ENCODE measurements around the gene ABI1.

The ABI1 gene

DNA sequence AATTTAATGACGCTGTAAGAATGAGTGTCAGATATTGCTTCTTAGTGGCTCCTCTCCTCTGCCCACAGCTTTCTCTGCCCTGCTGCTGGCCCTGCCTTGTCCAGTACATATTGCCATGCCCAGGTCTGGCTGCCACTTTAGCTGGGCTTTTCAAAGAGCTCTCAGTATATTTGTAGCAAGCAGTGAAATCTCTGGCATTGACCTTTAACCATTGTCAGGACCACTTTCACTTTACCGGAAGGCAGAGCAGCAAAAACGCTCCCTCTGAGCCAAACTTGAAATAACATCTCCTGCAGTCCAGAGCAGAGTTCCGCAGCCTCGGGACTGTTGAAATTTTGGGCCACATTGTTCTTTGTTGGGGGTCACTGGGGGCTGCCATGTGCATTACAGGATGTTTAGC, 149.4 kb downstream of the ABI1 start:
- DNase-seq (ENCODE audit: low read depth) = no peak

DNA sequence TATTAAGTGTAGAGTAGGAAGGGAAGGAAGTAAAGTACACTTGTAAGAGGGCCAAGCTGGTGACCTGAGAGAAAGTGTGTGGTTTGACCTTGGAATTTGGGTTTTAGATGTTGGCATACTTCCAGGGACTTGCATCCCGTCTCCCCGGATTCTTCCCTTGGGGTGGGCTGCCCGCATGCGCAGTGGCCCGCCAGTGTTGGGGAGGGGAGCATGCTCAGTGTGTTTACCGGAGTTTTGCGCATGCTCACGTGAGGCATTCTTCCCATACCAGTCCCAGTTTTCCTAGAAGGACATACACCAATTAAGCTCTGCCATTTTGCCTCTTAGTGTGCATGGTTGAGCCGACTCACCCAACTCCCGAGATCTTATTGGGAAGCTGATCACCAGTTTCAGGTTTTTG, 153.8 kb downstream of the ABI1 start:
- no peak for DNase-seq (ENCODE audit: low read depth)

DNA sequence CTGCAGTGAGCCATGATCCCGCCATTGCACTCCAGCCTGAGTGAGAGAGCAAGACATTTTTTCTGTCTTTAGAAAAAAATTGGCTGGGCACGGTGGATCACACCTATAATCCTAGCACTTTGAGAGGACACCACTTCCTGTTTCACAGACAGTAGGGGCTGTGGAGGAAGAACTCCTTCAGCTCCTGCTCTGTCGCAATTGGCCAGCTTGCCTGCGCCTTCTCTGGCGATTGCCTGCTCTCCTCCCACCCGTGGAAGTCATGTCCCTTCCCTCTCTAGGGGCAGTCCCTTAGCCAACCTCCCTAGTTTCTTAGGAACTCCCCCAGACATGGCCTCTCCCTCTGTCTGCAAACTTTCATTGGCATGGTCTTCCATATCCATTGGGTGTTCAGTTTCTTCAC, 154.6 kb downstream of the ABI1 start:
- no peak for DNase-seq (ENCODE audit: low read depth)

DNA sequence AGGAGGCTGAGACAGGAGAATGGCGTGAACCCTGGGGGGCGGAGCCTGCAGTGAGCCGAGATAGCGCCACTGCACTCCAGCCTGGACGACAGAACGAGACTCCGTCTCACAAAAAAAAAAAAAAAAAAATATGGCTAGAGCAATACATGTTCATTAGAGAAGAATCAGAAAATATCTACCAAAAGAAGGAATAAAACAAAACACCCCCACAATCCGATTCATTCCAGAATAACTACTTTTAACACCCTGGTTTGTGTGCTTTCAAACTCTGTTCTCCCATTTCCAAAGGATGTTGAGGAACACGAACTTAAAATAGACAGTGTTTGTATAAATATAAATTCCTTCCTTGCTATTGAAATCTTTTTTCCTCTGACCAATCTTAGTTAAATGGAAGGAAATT, 156.8 kb downstream of the ABI1 start:
- DNase-seq (ENCODE audit: low read depth) = no peak

DNA sequence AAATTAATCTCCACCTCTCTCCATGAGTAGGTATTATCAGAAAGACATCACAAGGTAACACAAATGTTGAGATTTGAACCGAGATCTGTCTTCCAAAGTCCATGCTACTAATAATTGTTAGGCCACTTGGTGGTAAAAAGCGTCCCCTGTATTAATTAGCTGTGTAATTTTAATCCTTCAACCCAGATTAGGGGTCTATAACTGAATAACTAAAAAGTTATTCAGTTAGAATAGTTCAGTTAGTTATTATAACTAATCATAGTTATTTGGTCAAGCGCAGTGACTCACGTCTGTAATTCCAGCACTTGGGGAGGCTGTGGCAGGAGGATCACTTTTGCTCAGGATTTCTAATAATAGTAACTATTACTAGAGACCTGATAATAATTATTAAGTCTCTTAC, 157.7 kb downstream of the ABI1 start:
- DNase-seq (ENCODE audit: low read depth) = no peak

DNA sequence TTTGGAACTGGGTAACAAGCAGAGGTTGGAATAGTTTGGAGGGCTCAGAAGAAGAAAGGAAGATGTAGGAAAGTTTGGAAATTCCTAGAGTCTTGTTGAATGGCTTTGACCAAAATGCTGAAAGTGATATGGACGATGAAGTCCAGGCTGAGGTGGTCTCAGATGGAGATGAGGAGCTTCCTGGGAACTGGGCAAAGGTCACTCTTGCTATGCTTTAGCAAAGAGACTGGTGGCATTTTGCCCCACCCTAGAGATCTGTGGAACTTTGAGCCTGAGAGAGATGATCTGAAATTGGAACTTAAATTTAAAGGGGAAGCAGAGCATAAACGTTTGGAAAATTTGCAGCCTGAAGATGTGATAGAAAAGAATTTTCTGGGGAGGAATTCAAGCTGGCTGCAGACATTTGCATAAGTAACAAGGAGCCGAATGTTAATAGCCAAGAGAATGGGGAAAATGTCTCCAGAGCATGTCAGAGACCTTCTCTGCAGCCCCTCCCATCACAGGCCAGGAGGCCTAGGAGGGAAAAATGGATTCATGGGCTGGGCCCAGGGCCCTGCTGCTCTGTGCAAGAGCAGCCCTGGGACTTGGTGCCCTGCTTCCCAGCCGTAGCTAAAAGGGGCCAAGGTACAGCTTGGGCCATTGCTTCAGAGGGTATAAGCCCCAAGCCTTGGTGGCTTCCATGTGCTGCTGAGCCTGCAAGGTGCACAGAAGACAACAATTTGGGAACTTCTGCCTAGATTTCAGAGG, 159.7 kb downstream of the ABI1 start:
- no peak for DNase-seq (ENCODE audit: low read depth)

DNA sequence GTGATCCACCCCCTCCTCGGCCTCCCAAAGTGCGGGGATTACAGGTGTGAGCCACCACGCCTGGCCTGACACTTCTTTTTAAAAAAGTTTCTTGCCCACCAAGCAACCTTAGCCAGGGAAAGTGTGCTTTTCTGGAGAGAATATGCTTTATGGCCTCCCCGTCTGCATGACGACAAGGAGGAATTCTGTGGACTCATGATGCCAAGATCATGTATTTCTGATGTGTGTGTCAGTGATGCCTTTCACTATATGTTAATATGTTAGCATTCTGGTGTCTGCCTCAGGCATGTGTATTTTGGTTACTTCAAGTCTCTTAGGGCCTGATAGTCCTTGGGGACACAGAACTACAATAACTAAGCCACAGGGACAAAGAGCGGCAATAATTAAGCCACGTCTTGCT, 161.1 kb downstream of the ABI1 start:
- DNase-seq (ENCODE audit: low read depth) = no peak

DNA sequence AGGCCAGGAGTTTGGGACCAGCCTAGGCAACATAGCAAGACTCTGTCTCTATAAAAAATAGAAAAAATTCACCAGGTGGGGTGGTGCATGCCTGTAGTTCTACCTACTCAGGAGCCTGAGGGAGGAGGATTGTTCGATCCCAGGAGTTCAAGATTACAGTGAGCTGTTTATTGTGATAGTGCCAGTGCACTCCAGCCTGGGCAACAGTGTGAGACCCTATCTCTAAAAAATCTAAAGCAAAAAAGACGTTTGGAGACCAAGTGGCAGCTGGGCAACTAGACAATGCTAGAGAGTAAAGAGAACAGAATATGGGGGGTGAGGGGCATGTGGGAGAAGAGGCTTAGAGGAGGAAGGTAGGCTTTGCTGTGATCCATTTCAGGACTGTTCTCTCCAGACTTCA, 161.8 kb downstream of the ABI1 start:
- no peak for DNase-seq (ENCODE audit: low read depth)

DNA sequence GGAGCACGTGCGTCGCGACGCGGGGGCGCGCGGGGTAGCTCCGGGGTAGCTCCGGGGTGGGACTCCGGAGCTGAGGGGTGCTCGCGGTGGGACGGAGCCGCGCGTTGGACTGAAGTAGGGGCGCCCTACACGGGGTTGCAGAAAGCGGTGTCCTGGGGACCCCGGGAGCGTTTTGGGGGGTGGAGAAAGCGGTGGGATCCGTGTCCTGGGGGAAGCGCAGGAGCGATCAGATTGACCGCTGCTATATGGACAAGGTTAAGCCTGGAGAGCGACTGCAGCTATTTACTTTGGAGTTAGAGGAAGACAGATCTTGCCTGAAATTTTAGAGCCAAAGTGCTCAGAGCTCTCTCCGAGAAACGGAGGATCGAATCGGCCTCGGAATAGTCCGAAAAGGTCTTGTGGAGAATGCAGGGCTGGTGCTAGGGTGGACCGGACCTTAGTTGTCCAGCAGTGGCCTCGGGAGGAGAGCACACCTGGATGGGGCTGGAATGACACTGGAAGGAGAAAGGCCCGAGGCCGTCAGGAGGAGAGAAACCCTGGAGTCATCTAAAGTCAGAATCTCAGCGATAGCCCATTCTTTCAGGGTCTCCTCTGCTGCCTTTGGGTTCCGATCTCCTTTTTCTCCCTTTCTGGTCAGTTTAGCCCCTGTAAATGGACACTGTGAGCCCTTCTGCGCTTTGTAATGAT, 162.7 kb downstream of the ABI1 start:
- DNase-seq (ENCODE audit: low read depth) = peak; percentile 23

DNA sequence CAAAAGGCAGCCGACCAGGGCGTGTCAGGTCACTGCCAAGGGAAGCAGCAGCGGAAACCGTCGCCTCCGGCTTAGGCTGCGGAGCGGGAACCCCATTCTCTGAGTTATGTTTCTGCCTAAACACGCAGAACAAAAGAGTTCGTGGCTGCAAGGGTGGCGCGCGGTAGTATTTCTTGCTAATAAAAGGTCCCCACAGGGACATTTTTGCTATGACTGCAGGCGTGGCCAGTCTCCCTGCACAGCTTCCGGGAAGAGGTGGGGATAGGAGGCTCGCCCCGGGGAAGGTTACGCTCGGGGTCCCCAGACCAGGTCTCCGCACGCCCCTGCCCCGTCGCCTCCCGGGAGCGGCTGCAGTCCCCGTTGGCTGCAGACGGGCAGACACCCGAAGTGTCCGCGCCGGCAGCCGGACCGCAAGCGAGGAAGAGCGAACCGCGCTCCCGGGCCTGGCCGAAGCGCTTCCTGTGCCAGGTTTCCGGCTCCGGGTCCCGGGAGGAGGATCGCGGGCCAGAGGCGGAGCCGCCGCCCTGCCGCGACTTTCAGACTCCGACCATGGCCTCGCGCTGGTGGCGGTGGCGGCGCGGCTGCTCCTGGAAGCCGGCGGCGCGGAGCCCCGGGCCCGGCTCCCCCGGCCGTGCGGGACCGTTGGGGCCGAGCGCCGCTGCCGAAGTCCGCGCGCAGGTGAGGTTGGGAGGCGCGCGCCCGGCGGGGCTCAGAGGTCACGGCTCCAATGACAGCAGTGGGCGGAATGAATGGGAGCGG, 163.4 kb downstream of the ABI1 start, which contains the start of gene PDSS1:
Gene PDSS1, plus strand, starts transcription at position 539 of the 759 bp plus-strand sequence. Its CDS starts 11 bp downstream, at position 550.
- peak; percentile 74 for DNase-seq (ENCODE audit: low read depth)

DNA sequence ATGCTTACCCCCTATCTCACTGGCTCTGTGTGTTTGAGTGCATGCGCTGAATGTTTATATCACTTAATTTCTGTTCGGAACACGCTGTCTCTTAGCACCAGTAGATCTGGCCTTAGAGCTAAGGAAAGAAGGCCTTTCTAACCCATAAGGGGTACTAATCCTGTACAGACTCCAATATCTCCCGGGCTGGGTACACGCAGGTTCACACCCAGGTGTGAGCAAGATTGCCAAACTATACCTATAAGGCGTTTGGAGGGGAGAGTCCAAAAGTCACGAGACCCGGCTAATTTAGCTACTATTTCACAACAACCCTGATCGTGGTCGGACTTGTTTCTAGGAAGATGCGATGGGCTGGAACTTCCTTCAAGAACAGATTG, 164.0 kb downstream of the ABI1 start:
- peak; percentile 2 for DNase-seq (ENCODE audit: low read depth)

Measured in ELR (cell line).